ENCODE measurements around the gene ABCA7. TPM values are rescaled to one million over a fixed set of nuclear protein-coding genes. Genes with fewer than 3 reads are reported as not detected.

The ABCA7 gene
- total RNA-seq, 1 experiment from 2014 or later = 91.4 TPM

DNA sequence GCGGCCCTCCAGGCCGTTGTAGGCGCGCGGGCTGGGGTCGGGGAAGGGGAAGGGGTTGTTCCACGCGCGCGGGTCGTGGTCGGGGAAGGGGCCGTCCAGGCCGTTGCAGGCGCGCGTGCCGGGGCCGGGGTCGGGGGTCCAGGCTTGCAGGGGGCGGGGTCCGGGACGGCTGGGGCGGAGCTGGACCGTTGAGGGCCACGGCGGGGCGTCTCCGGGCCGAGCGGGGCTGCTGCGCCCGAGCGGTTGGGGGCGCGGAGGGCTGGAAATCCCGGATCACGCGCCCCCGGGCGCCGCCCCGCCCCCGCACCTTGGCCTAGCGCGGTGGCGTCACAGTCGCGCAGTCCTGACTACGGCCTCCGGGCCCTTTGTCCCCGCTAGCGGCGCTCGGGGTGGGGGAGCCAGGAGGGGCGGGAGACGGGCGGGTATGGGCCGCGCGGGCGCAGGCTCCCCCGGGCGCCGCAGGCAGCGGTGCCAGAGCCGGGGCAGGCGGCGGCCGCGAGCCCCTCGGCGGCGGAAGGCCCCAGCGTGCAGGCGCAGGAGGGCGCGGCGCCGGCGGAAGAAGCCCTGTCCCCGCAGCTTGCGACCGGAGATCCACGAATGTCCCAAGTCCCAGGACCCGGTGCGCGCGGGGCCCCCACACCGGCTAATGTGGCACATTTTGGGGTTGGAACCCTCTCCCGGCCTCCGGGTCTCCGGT, 64.6 kb downstream of the ABCA7 start:
- Histone ChIP-seq H3K4me1 (ENCODE audit: control insufficient read depth in 1 of 2, insufficient read depth in 2 of 2, low read length in 2 of 2) (peaks cover 31 to 68% of the 10 kb centered on the region in 2 experiments), H3K27ac (ENCODE audit: low read depth, low read length) (peak overlapping the region; percentile 87), H3K4me3 (replicated peaks in 1 of 2; ENCODE audit: low read depth in 1 of 2, low read length in 2 of 2) (peak overlapping the region; percentile 61 to 88), H3K27me3 (ENCODE audit: insufficient read depth, low read length) (no peaks in the 10 kb centered on the region), H3K4me2 (ENCODE audit: low read length) (peak overlapping the region; percentile 98), H3K9me3 (ENCODE audit: control insufficient read depth in 1 of 2, insufficient read depth in 1 of 2, low read depth in 1 of 2, low read length in 2 of 2) (peaks cover 0 to 4% of the 10 kb centered on the region in 2 experiments; a peak in 1 of 4 replicates), H3K79me2 (ENCODE audit: insufficient read depth, low read length) (peaks cover 24% of the 10 kb centered on the region), H3K36me3 (ENCODE audit: control insufficient read depth in 1 of 2, insufficient read depth in 2 of 2, low read length in 2 of 2) (peaks cover 4 to 17% of the 10 kb centered on the region in 2 experiments; a peak in 3 of 4 replicates), H3K9me2 (ENCODE audit: insufficient read depth) (no peaks in the 10 kb centered on the region), H2AFZ (ENCODE audit: low read depth, low read length, poor library complexity, severe bottlenecking) (no peak overlapping the region), H3K9ac (ENCODE audit: low read length) (peak overlapping the region; percentile 98), H4K20me1 (ENCODE audit: insufficient read depth) (no peaks in the 10 kb centered on the region)
- POLR2A ChIA-PET = interaction anchor here (0.7 to 3.6 kb wide), 11 partner anchors 9 to 83 kb away, joined by 3 to 17 read pairs (median 3); partner anchors contain the start of gene RNU6-2
- intact Hi-C loops (cut with micrococcal nuclease) = loop anchor here (5.0 kb wide), 4 partner anchors 42 to 138 kb away; partner anchors contain the start of genes ATP5F1D and CNN2
- CTCF ChIA-PET = interaction anchor here (0.5 to 2.3 kb wide), 3 partner anchors 9 to 90 kb away, joined by 3 to 12 read pairs (median 6); no protein-coding TSS in a partner anchor
- TF ChIP-seq, protein P1, sequence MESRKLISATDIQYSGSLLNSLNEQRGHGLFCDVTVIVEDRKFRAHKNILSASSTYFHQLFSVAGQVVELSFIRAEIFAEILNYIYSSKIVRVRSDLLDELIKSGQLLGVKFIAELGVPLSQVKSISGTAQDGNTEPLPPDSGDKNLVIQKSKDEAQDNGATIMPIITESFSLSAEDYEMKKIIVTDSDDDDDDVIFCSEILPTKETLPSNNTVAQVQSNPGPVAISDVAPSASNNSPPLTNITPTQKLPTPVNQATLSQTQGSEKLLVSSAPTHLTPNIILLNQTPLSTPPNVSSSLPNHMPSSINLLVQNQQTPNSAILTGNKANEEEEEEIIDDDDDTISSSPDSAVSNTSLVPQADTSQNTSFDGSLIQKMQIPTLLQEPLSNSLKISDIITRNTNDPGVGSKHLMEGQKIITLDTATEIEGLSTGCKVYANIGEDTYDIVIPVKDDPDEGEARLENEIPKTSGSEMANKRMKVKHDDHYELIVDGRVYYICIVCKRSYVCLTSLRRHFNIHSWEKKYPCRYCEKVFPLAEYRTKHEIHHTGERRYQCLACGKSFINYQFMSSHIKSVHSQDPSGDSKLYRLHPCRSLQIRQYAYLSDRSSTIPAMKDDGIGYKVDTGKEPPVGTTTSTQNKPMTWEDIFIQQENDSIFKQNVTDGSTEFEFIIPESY (IDR thresholded peaks at IDR 0.05; ENCODE audit: extremely low read depth, insufficient replicate concordance, low read length) = no peak
- TF ChIP-seq SP1 (IDR thresholded peaks at IDR 0.05; ENCODE audit: low read depth) (no peak), TCF7L2 (IDR thresholded peaks at IDR 0.05; ENCODE audit: borderline replicate concordance, extremely low read depth, insufficient read depth, insufficient read length) (no peak), ELF1 (IDR thresholded peaks at IDR 0.05; ENCODE audit: borderline replicate concordance, low read depth) (no peak), ZFX (IDR thresholded peaks at IDR 0.05) (peak; percentile 81), POLR2AphosphoS5 (IDR thresholded peaks at IDR 0.05; ENCODE audit: low read depth, low read length) (peak; percentile 35), EGR1 (IDR thresholded peaks at IDR 0.05; ENCODE audit: low read depth) (peak; percentile 86), SIN3A (IDR thresholded peaks at IDR 0.05; ENCODE audit: low read depth) (no peak), FOSL1 (IDR thresholded peaks at IDR 0.05; ENCODE audit: low read depth) (no peak), YY1 (IDR thresholded peaks at IDR 0.05; ENCODE audit: extremely low read depth, insufficient replicate concordance, low read depth, low read length) (no peak)
- TF ChIP-seq, protein P2, sequence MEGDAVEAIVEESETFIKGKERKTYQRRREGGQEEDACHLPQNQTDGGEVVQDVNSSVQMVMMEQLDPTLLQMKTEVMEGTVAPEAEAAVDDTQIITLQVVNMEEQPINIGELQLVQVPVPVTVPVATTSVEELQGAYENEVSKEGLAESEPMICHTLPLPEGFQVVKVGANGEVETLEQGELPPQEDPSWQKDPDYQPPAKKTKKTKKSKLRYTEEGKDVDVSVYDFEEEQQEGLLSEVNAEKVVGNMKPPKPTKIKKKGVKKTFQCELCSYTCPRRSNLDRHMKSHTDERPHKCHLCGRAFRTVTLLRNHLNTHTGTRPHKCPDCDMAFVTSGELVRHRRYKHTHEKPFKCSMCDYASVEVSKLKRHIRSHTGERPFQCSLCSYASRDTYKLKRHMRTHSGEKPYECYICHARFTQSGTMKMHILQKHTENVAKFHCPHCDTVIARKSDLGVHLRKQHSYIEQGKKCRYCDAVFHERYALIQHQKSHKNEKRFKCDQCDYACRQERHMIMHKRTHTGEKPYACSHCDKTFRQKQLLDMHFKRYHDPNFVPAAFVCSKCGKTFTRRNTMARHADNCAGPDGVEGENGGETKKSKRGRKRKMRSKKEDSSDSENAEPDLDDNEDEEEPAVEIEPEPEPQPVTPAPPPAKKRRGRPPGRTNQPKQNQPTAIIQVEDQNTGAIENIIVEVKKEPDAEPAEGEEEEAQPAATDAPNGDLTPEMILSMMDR (IDR thresholded peaks at IDR 0.05 in 2 of 3, conservative IDR thresholded peaks at IDR 0.05 in 1 of 3; ENCODE audit: borderline replicate concordance in 1 of 3, insufficient read depth in 1 of 3, low read depth in 2 of 3, low read length in 2 of 3) = no peak
- BruUV-seq (replicated peaks) = no TSS peak
- ATAC-seq = peak; percentile 60
- no peak for DNase-seq (ENCODE audit: low read depth, low spot score)
- RAD21 ChIA-PET (ENCODE audit: low non-redundant PET in 1 of 2, low total read pairs in 2 of 2, uncharacterized antibody in 2 of 2, unreplicated experiment in 2 of 2) = no interaction called here

Data from HCT116 (cell line).